Fibroblast of lung (primary cell): ENCODE results near the gene CD207.

Experiments used
- CTCF ChIP-seq, 2 donors: IDR thresholded peaks in 1 of 2; conservative IDR thresholded peaks in 1 of 2; 1 replicate in 1 of 2; 2 replicates in 1 of 2; pipeline ENCODE4 v1.5.1; 2011 to 2012; ENCODE audit warnings: low read length in 2 of 2, control low read depth in 1 of 2, inconsistent platforms in 1 of 2, low read depth in 1 of 2, mild to moderate bottlenecking in 1 of 2
- EZH2 ChIP-seq: IDR thresholded peaks from 2 replicates; pipeline ENCODE4 v1.5.1; 2012; ENCODE audit warnings: low read length, control low read depth, mild to moderate bottlenecking; ENCODE audit errors: missing control alignments

- TF ChIP-seq EZH2 (no peak), CTCF (conservative IDR thresholded peaks at IDR 0.05 in 1 of 2, IDR thresholded peaks at IDR 0.05 in 1 of 2; ENCODE audit: low read depth in 1 of 2, low read length in 2 of 2) (no peak)
These were observed 28.4 kb downstream of the CD207 start for GRCh38 chr2:70807102-70807827.
